SKM-1 (cell line): ENCODE data around the gene CDH19.

ENCODE experiments used
- DNase-seq: peaks from one replicate; lab custom pipeline; 2025; ENCODE audit not compliant: unreplicated experiment; lab: John Stamatoyannopoulos, UW

CDH19 gene, protein sequence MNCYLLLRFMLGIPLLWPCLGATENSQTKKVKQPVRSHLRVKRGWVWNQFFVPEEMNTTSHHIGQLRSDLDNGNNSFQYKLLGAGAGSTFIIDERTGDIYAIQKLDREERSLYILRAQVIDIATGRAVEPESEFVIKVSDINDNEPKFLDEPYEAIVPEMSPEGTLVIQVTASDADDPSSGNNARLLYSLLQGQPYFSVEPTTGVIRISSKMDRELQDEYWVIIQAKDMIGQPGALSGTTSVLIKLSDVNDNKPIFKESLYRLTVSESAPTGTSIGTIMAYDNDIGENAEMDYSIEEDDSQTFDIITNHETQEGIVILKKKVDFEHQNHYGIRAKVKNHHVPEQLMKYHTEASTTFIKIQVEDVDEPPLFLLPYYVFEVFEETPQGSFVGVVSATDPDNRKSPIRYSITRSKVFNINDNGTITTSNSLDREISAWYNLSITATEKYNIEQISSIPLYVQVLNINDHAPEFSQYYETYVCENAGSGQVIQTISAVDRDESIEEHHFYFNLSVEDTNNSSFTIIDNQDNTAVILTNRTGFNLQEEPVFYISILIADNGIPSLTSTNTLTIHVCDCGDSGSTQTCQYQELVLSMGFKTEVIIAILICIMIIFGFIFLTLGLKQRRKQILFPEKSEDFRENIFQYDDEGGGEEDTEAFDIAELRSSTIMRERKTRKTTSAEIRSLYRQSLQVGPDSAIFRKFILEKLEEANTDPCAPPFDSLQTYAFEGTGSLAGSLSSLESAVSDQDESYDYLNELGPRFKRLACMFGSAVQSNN

DNA sequence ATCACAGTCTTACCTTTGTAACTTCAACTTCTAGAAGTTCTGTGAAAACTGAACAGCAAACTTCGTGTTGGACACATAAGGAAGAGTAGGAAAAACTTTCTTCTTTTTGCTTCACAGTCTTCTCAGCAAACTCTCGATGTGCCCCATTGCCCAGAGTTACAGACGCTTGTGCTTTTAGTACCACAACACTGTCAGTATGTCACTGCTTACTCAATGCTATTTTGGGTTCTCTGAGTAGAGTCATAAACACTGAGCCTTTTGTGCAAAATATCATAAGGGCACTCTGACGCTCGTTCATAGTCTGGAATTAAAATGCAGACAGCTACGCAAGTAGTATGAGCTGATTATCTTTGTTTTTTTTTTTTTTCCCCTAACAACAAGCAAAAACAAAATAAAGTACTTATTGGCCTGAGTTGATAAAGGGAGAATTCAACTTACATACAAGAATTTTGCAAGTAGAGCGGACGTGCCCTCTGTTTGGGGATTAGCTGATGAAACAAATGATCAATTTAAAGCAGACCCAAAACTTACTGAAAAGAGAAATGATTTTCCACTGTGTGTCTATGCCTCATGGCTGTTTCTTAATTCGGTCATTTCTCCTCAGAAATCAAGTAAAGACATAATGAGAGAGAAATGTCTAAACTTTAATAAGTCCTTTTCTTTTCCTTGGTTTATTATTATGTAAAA is at the start of gene CDH19:
CDH19 (minus strand) TSS at position 150 of the 687 bp plus-strand sequence. CDS start 31,886 bp downstream, outside the sequence.
- DNase-seq, result no peak

DNA sequence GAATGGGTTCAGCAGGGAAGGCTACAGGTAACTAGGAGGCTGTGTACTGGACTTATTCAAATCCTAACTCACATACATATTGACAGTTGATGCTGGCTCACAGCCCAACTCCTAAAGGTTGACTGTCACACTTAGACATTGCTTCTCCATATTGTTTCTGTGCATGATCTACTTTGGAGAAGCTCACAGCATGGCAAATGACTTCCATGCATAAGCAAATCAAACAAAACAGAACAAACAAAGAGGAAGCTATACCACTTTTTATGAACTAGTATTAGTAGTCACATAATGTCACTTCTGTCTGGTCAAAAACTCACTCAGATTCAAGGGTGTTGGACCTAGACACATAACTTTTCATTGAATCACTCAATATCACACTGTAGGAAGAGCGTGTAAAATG is 43.8 kb upstream of the CDH19 start:
- no peak for DNase-seq

DNA sequence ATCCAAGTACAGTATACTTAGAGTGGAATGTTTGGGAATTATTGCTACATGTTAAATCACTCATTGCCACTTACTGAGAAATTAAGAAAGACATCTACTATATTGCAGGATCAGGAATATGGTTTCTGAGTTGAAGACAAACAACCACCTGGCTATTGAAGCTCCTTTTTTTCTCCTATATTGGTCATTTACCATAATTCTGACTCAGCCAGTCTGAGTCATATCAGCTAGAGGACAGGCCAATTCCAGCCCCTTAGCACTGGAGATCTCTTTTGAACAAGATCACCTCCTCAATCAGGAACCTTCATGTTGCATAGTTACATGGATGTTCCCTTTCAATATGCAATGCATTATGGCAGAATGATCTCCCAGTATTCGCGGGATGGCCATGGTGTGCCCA is 42.7 kb upstream of the CDH19 start:
- no peak for DNase-seq

DNA sequence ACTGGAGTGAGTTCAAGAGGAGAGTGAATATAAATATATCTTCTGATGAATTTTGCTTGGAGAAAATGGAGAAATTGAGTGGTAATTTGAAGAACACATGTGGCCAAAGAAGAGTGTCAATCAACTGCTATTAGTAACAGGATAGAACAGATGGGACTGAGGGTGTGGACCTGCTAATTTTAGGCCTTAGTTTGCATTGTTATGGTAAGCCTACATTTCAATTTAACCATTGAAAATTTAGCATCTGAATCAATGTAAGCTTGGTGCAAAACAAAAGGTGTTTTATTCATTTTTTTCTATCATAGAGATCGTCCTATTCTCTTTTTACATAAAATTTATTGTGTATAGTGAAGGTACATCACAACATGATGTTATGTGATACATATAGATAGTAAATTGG is 42.1 kb upstream of the CDH19 start:
- no peak for DNase-seq

DNA sequence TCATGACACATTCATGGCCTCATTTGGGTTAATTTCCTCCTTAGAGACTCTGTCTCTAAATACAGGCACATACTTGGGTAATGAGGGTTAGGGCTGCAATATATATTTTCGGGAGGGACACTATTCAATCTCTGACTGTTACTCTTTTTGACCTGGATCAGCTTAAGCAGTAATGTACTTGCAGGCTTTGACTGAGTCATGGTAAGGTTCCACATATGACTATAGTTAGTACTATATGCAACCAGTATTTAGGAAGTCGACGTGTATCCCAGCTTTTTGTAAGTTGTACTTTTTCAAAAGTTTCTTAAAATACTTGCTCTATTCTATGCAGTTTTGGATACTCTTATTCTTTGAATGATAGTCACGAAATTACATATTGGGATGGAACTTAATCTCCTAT is 37.2 kb upstream of the CDH19 start:
- DNase-seq, result no peak

DNA sequence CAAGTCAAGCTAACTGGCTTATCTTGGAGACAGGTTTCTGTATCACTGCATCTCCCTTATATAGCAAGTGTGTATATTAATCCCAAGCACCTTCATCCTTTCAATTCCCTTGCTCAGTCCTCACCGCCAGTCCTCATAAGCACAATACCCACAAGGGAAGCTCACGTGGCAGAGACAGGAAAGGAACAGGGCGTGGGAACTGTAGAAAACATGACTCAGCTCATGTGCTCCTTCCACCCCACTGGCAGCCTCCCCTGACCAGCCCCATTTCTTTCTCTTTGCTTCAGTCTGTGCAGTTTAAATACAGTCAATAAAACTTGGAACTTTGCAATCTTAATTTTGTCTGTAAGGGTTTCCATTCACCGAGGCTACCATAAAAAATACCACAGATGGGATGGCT is 36.5 kb upstream of the CDH19 start:
- DNase-seq, result no peak

DNA sequence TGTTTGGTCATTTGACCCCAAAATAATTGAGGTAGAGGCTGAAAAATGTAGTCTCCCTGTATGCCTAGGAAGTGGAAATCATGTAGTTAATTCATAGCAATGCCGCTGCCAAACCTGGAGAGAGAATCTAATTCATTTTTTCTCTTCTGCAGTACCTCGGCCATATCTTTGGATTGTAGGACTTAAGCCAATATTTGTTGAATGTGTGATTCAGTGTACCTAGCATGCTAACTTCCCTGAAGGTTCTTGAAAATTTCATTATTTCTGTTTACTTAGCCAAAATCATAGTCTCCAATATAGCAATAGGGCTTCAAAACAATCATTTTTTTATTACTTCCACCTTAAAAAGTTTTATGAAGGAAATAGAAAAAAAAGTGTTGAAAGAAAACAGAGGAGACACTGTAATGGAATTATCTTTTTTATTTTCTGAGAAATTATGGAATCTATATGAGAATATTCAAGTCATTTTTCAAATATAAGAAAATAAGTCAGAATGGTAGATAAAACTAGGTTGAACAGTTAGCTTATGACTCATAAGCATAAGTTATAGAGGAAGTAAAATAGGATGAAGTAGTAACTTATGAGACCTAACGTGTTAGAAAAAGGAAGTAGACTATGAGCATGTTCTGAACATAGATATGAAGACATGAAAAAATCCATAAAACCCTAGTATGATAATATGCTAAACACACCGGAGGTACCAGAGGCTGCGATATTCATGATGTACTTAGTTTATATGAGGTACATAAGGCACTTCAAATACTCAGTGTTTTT is 35.2 kb upstream of the CDH19 start:
- DNase-seq, result peak; percentile 45

DNA sequence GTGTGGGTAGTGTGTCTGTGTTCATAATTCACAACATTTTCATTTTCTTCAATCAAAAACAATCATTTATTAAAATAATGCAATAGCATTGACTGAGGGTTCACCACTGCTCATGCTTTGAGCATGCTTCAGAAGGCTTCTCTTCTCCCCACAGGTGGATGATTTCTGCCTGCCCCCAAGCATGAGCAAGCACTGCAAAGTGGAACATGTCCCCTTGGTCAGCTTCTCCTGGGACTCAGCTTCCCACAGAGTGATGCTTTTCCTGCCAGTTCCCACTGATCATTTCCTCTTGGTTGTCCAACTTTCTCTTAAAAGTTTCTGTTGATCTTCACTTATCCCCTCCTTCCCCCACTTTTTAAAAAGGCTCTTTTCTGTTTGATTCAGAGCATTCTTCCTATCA is 31.5 kb upstream of the CDH19 start:
- DNase-seq, result no peak

DNA sequence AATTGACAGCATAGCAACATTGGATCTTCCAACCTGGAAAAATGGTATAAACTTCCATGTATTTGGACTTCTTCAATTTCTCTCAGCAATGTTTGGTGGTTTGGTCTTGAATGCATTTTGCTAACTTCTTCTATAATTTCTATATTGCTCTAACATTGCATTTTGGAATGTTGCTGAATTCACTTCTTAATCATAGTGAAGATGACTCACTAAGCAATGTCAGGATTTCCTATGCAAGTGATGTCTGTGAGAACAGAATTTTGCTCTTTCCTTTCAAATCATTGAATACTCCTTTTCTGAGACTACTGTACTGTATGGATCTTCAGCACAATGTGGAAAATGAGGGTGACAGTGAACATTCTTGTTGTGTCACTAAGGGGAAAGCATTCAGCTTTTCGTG is 28.9 kb upstream of the CDH19 start:
- no peak for DNase-seq

DNA sequence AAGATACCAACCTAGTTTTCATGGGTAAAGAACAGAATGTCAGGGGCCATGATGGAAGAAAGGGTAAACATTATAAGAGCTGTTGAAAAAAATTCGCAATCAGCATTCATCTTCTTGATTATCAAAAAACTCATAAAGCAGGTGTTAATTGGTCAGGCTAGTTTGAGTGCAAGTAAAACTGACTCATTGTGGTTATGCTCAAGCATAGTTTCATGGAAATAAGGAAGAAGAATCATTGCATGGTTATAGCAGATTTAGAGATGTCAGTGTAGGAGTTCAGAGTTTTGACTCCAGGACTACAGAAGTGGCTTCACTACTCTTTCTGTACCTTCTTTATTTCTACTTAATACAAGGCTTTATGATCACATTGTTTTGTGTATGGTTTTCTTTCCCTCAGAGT is 26.9 kb upstream of the CDH19 start:
- DNase-seq, result no peak

DNA sequence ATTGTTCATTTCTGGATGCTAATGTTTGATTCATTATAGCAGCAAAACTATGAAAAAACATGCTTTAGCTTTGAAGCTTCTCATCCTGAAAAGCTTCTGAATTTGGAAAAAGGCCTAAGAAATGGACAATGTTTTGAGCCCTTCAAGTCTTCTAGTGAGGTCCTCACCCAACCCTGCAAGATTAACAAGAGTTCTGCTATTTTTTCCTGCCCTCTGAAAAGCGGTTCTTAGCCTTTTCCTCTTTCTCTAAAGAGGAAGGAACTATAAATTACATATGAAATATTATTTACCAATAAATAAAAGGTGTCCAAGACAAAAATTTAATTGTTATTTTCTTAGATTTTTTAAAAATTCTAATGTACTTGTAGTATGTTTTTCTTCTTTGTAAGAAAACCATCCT is 19.9 kb upstream of the CDH19 start:
- no peak for DNase-seq

DNA sequence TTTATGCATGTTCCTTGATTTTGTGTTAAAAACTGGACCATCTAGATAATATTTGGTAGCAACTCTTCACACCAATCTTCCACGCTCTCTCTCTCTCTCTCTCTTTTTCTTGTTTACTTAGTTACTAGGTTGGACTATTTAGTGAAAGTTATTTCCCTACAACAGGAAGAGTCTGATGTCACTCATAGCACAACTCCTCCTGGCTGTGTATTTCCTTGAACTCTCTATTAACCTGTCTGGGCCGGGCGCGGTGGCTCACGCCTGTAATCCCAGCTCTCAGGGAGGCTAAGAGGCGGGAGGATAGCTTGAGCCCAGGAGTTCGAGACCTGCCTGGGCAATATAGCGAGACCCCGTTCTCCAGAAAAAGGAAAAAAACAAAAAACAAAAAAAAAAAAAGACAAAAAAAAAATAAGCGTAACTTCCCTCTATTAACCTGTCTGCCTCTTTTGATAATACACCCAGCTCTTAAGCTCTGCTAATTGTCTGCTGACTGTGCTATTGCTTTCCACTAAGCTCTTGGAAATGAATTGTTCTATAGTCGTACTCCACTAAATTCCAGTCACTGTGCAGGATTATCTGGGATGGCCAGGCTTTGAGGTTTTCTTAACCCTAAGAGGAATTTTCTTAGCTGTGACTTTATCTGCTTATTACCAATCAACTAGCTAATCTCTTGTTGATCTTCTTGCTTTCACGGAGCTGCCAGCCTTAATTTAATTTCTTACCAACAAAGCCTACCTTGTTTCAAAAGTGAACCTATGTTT is 18.1 kb upstream of the CDH19 start:
- DNase-seq, result no peak

DNA sequence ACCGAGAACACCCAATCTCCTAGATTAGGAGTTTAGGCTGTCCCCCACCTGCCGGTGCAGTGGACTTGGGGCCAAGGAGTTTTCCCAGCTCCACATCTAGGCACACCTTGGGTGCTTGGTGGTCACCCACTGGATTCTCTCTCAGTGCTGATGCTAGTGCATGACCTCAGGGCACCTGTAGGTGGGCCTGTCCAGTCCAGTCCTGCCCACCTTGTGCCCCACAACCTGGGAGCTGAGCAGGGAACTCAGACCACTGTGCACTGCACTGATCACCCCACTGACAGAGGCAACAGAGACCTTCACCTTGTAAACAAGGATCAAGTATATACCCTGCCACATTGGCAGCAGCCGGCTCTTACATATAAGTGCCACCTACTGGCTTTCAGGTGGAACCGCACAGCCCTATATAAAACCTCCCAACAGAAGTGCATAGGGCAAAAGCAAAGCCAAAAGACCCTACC is 12.7 kb upstream of the CDH19 start:
- DNase-seq, result no peak

DNA sequence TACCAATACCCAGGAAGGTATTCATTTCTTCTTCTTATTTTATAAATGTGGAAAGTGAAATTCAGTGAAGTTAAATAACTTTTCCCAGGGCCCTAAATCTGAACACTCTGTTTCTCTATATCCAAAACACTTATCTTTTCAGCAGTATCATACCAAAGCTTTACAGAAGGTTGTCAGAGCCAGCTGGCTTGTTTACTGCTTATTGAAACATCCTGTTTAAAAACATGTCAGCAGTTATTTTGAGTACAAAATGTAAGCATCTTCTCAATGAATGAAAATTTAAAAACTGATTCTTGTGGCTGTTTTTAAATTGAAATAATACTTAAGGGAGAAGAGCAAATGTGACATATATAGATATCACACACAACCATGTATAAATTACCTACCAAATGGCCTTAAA is 11.3 kb upstream of the CDH19 start:
- DNase-seq, result no peak

DNA sequence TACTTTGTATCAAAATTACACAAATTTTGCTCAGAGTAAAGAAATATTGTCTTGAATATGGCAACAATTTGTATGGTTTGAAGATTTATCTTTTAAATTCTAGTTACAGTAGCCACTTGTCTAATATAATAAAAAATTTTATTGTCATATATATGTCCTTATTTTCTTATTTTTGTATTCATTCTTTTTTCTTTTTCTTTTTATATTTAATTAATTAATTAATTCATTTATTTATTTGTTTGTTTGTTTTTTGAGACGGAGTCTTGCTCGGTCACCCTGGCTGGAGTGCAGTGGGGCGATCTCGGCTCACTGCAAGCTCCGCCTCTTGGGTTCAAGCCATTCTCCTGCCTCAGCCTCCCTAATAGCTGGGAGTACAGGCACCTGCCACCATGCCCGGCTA is 3.7 kb upstream of the CDH19 start:
- DNase-seq, result no peak

DNA sequence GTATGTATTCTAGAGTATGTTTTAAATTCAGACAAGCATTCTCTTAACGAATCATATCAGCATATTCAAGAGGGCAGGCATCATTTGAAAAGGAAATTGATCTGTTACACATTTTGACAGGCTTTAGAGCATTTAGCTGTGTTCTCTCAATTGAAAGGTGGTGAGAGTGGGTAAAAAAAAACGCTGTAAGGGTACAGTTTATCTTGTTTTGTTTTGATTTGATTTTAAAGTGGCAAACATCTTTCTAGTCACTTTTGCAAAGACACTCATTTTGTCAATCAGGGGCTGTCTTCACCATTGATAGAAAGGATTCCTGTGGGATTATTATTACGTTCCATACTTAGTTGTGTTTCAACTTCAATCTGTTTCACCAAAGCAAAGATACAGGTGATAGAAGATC is 2.2 kb downstream of the CDH19 start:
- no peak for DNase-seq

DNA sequence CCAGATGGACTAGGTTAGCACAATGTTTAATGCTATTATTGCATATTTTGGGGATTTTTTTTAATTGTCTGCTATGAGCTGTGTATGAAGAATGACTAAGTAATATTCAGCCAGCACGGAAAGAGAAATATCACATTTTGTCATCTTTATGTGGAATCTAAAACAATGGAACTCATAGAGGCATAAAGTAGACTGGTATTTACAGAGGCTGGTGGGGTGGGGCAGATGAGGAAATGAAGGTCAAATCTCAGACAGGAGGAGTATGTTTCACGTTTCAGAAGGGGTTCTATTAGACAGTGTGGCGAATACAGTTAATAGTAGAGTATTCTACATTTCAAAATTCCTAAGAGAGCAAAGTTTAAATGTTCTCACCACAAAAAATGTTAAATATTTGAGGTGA is 4.7 kb downstream of the CDH19 start:
- DNase-seq, result no peak

DNA sequence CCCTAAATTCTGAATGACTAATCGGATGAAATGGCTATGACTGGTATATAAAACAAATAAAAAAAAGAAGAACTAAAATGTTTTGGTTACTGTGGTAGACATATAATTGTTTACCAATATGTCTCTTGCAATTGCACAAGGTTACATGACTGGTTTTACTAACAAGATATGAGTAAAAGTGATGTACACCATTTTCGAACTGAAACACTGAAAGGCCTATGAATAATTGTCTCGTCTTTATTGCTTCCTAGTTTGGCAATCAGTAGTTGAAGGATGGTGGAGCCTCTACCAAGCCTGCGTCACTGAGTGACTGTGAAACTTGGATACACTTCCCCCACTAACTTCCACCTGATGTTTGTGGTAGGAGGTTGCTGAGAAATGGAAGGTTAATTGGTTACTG is 16.5 kb downstream of the CDH19 start:
- DNase-seq, result no peak

DNA sequence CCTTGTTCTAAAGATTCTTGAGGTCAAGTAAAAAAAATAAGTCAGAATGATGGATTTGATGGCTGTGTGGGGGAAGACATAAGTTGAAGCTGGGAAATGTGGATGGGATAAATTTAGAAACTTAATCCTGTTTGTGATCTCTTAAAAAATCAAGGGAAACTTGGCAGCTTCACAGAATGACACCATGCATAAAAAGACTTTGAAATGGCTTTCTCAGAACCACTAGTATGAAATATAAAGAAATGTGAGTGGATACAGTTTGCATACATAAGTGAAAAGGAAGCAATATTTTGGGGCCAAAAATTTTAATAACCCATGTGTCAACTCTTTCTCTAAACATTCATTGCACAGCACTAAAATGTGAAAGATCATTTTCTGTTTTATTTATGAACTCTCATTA is 21.7 kb downstream of the CDH19 start:
- DNase-seq, result no peak

DNA sequence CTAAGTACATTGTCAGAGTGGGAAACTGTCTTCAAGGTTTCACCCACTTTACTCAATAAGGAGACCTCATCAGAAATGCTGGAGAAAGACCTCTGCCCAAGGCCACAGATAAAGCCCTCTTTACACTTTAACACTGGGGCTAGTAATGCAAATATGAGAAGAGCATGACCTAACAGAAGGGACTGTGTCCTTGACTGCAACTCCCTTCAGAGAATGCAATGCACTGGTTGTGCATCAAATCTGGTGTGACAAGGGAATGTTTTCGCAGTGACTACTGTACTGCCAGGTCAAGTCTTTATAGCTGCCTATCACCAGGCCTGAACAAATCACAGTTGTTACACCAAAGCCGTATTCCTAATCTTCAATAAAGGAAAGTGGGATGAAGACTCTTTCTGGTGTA is 28.6 kb downstream of the CDH19 start:
- DNase-seq, result no peak
